HG03045 (cell line): ENCODE data around the gene MAGOH.
A peak's percentile ranks its signal among the peaks of the same experiment; 100 is the strongest.

Source experiments
- ATAC-seq: cut with Tn5 transposase; IDR thresholded peaks from one replicate; pipeline ENCODE4 v1.9.1; 2021; ENCODE audit warnings: mild to moderate bottlenecking, moderate library complexity; ENCODE audit not compliant: unreplicated experiment

The MAGOH gene

DNA sequence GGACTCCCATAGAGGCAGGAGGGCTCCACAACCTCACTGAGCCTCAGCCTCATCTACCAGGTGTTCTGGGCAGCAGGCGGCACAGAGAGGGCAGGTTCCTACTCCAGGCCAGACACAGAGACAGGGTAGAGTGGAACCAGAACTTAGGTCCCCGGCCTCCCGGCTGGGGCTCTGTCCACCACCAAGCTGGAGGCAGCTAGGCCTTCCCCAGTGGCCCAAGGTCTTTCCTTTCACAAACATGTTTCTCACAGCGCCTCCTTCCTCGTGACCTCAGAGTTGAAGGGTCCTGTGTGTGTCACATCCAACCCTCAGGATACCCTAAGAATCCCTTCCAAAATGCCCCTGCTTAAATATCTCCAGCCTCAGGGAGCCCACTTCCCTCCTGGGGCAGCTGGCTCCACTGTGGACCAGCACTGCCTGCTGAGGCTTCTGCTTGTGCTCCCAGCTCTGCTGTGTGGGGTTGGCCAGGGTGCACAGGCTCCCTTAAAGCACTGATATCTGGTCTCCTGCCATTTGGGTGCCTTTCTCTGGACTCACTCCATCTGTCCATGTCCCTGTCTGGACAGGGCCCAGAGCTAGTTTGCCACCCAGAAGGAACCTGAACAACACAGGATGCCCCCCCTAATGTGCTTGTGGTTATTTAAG, 33.2 kb upstream of the MAGOH start:
- ATAC-seq = no peak

GRCh38 chr1:53270873-53271272, 32.6 kb upstream of the MAGOH start:
- ATAC-seq = no peak

DNA sequence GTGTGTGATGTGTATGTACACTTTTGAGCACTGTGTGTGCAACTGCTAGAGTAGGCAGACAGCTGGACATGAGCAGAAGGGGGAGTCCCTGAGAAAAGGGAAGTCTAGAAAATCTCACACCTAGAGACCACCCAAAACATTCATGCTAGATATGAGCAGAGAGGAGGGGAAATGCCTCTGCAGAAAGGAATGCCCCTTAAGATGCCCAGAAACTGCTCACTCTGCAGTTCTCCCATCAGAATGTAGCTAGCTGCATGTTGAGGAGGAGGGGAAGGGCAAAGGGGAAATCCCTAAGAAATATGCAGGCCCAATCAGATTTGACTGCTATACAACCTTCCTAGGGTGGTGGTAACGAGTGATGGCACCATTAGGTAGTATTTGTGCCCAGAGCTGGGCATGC, 31.8 kb upstream of the MAGOH start:
- no peak for ATAC-seq

DNA sequence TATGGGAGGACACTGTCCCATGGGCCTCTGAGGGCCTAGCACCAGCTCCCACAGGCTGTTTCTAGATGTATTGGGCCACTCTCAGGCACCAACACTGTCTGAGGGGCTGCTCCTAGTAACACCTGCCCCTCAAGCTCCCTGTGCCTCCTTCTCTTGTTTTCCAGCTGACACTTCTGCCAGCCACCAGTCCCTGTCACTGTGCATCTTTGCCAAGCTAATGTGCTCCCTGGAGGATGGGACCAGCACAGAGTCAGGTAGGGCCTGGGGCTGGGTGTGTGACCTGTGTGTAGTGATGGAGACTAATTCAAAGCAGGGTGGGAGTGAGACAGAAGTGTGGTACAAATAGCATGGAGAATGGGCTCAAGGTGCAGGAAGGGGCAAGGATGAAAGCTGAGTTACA, 29.4 kb upstream of the MAGOH start:
- no peak for ATAC-seq

DNA sequence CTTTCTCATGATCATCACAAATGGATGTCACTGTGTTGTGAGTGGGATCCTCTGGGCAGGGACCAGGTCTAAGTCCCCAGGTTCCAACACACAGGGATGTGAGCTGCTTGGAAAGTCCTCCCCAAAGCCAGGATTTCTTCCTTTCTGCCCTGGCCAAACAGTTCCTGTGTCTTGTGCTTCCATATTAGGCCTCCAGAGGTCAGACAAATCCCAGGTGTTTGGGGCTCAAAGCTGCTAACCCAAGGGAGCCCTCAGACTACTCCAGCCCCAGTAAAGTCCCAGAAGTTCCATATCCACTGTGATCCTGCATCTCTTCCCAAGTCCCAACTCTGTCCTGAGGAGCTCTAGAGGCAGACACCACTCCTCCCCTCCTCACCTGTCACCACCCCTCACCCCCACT, 27.7 kb upstream of the MAGOH start:
- ATAC-seq = no peak

GRCh38 chr1:53265581-53265980, 27.3 kb upstream of the MAGOH start:
- ATAC-seq = no peak

DNA sequence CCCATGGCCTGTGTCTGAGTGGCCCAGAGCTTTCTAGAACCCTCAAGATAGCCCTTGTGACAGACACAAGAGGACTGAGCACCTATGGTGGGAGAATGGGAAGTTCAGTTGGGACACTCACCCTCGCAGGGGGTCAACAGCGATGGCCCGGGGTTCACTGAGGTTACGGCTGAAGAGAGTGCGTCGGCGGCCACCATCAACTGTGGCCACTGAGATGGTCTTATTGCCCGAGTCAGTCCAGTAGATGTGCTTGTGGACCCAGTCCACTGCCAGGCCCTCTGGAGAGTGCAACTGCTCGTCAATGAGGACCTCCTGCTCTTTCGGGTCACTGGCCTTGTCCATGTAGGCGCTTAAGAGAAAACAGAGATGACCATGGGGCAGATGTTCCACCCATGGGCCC, 25.7 kb upstream of the MAGOH start:
- ATAC-seq = no peak

DNA sequence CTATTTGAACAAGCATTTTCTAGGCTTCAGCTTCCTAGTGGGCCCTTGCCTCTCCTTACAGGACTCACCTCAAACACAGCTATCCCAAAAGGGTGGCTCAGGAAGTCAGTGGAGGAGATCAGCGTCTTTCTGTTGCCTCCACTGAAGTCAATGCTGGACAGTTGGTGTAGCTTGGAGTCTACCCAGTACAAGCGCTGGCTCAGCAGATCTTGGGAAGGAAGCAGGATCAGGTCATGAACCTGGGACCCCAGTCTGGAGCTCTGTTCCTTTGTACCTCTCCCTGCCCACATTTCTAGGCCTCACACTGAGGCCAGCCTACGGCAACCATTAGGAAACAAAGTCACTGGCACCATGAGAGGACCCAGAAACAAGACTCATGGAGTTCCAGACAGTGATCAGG, 23.7 kb upstream of the MAGOH start:
- no peak for ATAC-seq

GRCh38 chr1:53260631-53261247, 22.4 kb upstream of the MAGOH start:
- no peak for ATAC-seq

DNA sequence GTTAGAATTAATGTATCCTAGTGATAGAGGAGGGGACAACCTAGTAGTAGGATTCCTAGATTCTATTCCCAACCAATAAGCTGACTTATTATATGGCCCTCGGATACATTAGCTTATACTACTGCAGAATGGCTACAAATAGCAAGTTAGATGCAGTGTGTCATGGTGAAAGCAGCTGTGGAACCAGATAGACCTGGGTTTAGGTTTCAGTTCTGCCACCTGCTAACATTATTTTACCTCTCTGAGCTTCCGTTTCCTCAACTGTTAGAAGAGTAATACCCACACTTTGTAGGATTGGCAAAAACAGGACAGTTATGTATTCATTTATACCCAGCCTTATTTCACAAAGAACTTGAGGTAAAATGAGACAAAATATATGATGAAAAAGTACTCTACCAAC, 21.6 kb upstream of the MAGOH start:
- peak; percentile 53 for ATAC-seq

- no peak for ATAC-seq
These were observed 19.9 kb upstream of the MAGOH start for GRCh38 chr1:53258216-53258615.

DNA sequence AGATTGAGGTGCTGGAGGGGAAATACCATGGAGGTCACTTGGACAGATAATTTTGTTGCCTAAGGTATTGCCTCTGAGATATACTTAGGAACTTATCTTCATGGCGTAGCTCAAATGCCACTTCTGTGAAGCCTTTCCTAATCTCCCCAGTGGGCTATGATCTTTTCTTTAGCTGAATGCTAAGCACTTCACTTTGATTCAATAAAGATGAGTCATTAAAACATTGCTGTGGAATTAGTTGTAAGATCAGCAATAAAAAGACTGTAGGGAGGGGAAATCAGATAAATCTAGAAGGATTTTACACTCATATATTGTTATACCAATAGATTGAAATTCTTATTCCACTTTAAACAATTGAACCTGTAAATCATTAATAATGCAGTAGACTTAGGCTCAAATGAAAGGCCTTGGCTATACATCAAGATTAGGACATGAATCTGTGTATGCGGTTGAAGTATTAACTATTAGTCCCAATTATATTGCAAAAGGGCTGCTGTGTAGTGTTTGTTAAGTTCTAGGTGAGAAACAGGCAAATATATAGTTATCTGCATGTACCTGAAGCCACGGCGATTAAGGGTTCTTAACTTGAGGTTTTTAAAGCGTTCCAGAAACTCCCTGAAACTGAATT, 19.2 kb upstream of the MAGOH start:
- no peak for ATAC-seq

DNA sequence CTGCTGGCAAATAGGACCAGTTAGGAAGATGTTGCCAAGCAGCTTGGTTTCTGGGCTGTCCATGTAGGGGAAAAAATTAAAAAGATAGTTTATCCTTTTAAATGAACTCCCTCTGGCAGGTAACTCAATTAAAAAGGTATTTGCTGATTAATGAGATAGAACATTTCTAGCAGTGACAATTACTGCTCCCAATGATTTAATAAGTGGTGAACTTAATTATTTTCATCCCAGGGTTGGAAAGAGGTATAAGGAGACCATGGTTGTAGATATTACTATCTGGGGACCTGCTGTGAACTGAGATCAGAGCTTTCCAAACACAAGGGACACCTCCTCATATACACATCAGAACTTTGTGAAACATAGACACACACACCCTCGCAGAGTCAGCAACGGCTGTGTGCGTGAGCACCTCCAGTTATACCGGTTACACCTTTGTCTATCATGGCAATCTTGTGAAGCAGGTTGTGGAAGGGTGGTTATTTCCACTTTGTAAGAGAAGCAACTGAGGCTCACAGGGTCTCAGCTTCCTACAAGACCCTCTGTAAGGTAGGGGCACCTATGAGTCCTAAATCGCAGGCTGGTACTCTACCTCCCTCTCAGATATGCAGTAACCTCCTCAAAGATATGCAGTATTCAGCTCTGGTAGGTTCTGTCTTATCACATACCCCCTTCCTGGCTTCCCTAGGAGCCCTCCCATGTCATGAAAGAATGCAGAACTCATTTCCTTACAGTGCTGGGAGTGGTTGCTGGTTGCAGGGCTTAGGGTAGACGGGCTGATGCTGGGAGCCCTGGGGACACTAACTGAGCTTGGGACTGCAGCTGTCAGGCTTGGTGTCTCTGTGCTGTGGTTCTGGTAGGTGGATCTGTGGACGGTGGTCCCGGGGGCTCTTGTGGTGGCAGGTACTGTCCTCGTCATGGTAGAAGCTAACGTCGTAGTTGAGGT, 18.5 kb upstream of the MAGOH start:
- no peak for ATAC-seq

- no peak for ATAC-seq
These were observed 16.7 kb upstream of the MAGOH start for GRCh38 chr1:53255031-53255430.

GRCh38 chr1:53254011-53254640, 15.8 kb upstream of the MAGOH start:
- ATAC-seq = no peak

- no peak for ATAC-seq
These were observed 12.0 kb upstream of the MAGOH start for GRCh38 chr1:53250325-53250724.

DNA sequence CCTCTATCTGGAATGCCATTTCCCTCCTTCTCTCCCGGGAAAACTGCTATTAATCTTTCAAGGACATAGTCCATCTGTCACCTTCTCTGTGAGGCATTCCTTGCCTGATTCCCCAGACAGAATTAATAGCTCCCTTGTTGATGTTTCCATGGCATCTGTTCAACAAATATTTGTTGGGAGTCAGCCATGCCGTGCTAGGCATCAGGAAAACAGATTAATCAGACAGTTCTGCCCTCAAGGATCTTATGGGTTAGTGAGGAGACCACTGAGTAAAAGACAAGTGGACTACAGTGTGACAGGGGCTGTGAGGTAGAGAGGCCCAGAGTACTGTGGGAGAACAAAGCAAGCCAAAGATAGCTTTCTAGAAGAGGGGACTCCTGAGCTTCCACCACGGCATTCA, 11.4 kb upstream of the MAGOH start:
- no peak for ATAC-seq

- no peak for ATAC-seq
These were observed 8.2 kb upstream of the MAGOH start for GRCh38 chr1:53246261-53247134.

DNA sequence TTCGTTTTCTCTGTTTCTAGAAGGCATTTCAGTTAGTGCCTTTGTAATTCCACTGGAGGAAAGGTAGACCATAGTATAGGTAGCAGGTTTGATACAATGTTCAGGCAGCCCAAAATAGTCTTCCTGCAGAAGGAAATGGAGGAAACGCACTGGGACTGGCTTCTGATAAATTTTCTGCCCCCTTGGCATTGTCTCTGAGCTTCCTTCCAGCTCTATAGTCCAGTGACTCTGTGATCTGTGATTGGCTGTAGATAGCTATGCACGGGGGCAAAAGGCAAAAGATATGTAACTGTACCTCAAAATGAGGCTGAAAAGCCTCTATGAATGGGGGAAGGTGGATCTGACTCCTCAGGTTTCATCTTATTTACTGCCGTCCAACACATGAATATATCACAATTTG, 5.8 kb upstream of the MAGOH start:
- no peak for ATAC-seq

- no peak for ATAC-seq
These were observed 4.1 kb upstream of the MAGOH start for GRCh38 chr1:53242381-53242780.
